NT2/D1 (cell line): ENCODE data around the gene JARID2.

Experiments used
- SUZ12 ChIP-seq: IDR thresholded peaks from 2 replicates; pipeline ENCODE4 v1.6.1; 2011; ENCODE audit not compliant: insufficient read length, insufficient read depth; ENCODE audit errors: extremely low read depth
- YY1 ChIP-seq: IDR thresholded peaks from 2 replicates; pipeline ENCODE4 v1.6.1; 2011; ENCODE audit not compliant: insufficient read length, insufficient read depth

- TF ChIP-seq YY1 (no peak), SUZ12 (no peak)
These were observed 259.6 kb downstream of the JARID2 start for GRCh38 chr6:15505463-15505918.
